Panc1 (cell line): ENCODE data around the gene ZBTB7C. TPM values are rescaled to one million over a fixed set of nuclear protein-coding genes. Genes with fewer than 3 reads are reported as not detected.

ENCODE experiments used
- ATAC-seq: fragments of 200-7000 bp; cut with Tn5 transposase; 2 replicates; pipeline ENCODE4 v1.9.1; 2020; ENCODE audit warnings: mild to moderate bottlenecking, moderate library complexity
- BruUV-seq: library from RNA; stranded (reverse); fragments of 400-500 nt; replicated peaks from 2 replicates; lab custom pipeline; 2021; lab: Mats Ljungman, UMichigan
- CTCF ChIA-PET: fragments of 300-600 bp; sonication (Branson Sonifier 250); formaldehyde crosslinking; loops from one replicate; lab custom pipeline; 2022; ENCODE audit warnings: antibody characterized with exemption; lab: Charles Lee
- POLR2A ChIA-PET: fragments of 300-600 bp; sonication (Branson Sonifier 250); formaldehyde crosslinking; loops from one replicate; lab custom pipeline; 2022; ENCODE audit warnings: antibody characterized with exemption; lab: Charles Lee
- DNase-seq: peaks from one replicate; pipeline ENCODE4 v3.0.0-alpha.2; 2010; ENCODE audit warnings: low read depth, low spot score
- H3K27ac ChIP-seq: 2 replicates; pipeline ENCODE4 v1.5.1; 2011; ENCODE audit warnings: mild to moderate bottlenecking, low read length, inconsistent platforms
- H3K27me3 ChIP-seq: fragments of 200-500 bp; sonication (Bioruptor generic); 2 replicates; pipeline ENCODE4 v1.6.0; 2014; ENCODE audit warnings: low read length, inconsistent platforms; ENCODE audit not compliant: control insufficient read depth, insufficient read depth
- H3K36me3 ChIP-seq: fragments of 200-500 bp; sonication (Bioruptor generic); 2 replicates; pipeline ENCODE4 v1.5.1; 2014; ENCODE audit warnings: inconsistent platforms, mild to moderate bottlenecking, low read length, moderate library complexity; ENCODE audit not compliant: control insufficient read depth, insufficient read depth
- H3K4me1 ChIP-seq: 2 replicates; pipeline ENCODE4 v1.5.1; 2011; ENCODE audit warnings: inconsistent platforms, mild to moderate bottlenecking, low read length, moderate library complexity; ENCODE audit not compliant: control insufficient read depth, insufficient read depth
- H3K4me3 ChIP-seq, 2 experiments: 2 replicates each; pipeline ENCODE4 v1.5.1; 2011 to 2012; ENCODE audit warnings: low read depth in 2 of 2, low read length in 2 of 2, mild to moderate bottlenecking in 2 of 2, inconsistent platforms in 1 of 2, moderate library complexity in 1 of 2
- H3K9me3 ChIP-seq: fragments of 200-500 bp; sonication (Bioruptor generic); 2 replicates; pipeline ENCODE4 v1.5.1; 2014; ENCODE audit warnings: low read depth, mild to moderate bottlenecking, inconsistent platforms, low read length, moderate library complexity; ENCODE audit not compliant: control insufficient read depth, insufficient read depth
- CTCF ChIP-seq: fragments of 450-650 bp; IDR thresholded peaks from 2 replicates; pipeline ENCODE4 v1.5.1; 2017; ENCODE audit warnings: mild to moderate bottlenecking
- POLR2AphosphoS5 ChIP-seq: IDR thresholded peaks from 2 replicates; pipeline ENCODE4 v1.6.1; 2012; ENCODE audit warnings: mild to moderate bottlenecking, low read depth, low read length, moderate library complexity
- REST ChIP-seq, 2 experiments: IDR thresholded peaks; 2 replicates each; pipeline ENCODE4 v1.6.1; 2011 to 2012; ENCODE audit warnings: low read depth in 2 of 2, control low read depth in 1 of 2, low read length in 1 of 2, mild to moderate bottlenecking in 1 of 2, moderate library complexity in 1 of 2; ENCODE audit not compliant: insufficient read depth in 1 of 2
- SIN3A ChIP-seq: IDR thresholded peaks from 2 replicates; pipeline ENCODE4 v1.6.1; 2012; ENCODE audit warnings: low read depth, mild to moderate bottlenecking, low read length, moderate library complexity, borderline replicate concordance; ENCODE audit not compliant: insufficient read depth
- TCF7L2 ChIP-seq: IDR thresholded peaks from 2 replicates; pipeline ENCODE4 v1.6.1; 2011; ENCODE audit warnings: mild to moderate bottlenecking, low read depth, low read length, inconsistent platforms
- in situ Hi-C: cut with HindIII; loops from 2 replicates; pipeline ENCODE4 v1.10.0; 2016; ENCODE audit warnings: low sequenced_read_pairs, low pct_unique_long_range_greater_than_20kb
- intact Hi-C: fragments of 100-400 bp; cut with micrococcal nuclease; formaldehyde crosslinking; loops from one replicate; pipeline ENCODE4 v1.10.0; 2022; ENCODE audit not compliant: unreplicated experiment
- total RNA-seq: library from RNA; stranded (reverse); gene quantifications from one replicate; pipeline ENCODE4 v1.2.1, GENCODE V29; 2021; ENCODE audit not compliant: unreplicated experiment

The ZBTB7C gene
- total RNA-seq, 1 experiment from 2014 or later, result 0.03 TPM

GRCh38 chr18:48138210-48138609 lies 271.0 kb downstream of the ZBTB7C start:
- POLR2A ChIA-PET, result no interaction called here
- intact Hi-C loops, result no loop called here
- Histone ChIP-seq H3K27ac (no peak overlapping the region), H3K4me3 (no peak overlapping the region), H3K9me3 (no peaks in the 10 kb centered on the region), H3K36me3 (no peaks in the 10 kb centered on the region), H3K27me3 (peaks cover 12% of the 10 kb centered on the region), H3K4me1 (no peaks in the 10 kb centered on the region)
- in situ Hi-C loops, result no loop called here
- CTCF ChIA-PET, result no interaction called here
- no peak for ATAC-seq
- BruUV-seq, result no TSS peak
- DNase-seq, result no peak
- TF ChIP-seq TCF7L2 (no peak), CTCF (no peak), POLR2AphosphoS5 (no peak), SIN3A (no peak), REST (IDR thresholded peaks at IDR 0.05; ENCODE audit: insufficient read depth in 1 of 2, low read depth in 2 of 2, low read length in 1 of 2) (no peak)

GRCh38 chr18:48137374-48138081 lies 271.7 kb downstream of the ZBTB7C start:
- CTCF ChIA-PET, result no interaction called here
- no TSS peak for BruUV-seq
- no peak for TF ChIP-seq POLR2AphosphoS5
- TF ChIP-seq SIN3A, result no peak
- TF ChIP-seq CTCF, result no peak
- no peak for TF ChIP-seq TCF7L2
- intact Hi-C loops (no loop called here), in situ Hi-C loops (no loop called here)
- POLR2A ChIA-PET, result no interaction called here
- Histone ChIP-seq H3K27ac (no peak overlapping the region), H3K9me3 (no peaks in the 10 kb centered on the region), H3K27me3 (peaks cover 12% of the 10 kb centered on the region), H3K4me3 (no peak overlapping the region), H3K4me1 (no peaks in the 10 kb centered on the region), H3K36me3 (no peaks in the 10 kb centered on the region)
- no peak for ATAC-seq
- DNase-seq, result no peak
